H1 (cell line): Measurements from ENCODE around the gene DAPK3. TPM values are rescaled to one million over a fixed set of nuclear protein-coding genes. Genes with fewer than 3 reads are reported as not detected.

Experiments used
- CTCF ChIA-PET: fragments of 300-600 bp; sonication (Branson Sonifier 250); formaldehyde crosslinking; loops from one replicate; lab custom pipeline; 2021; ENCODE audit not compliant: partially characterized antibody; lab: Charles Lee
- POLR2A ChIA-PET: fragments of 300-600 bp; sonication (Branson Sonifier 250); formaldehyde crosslinking; loops from one replicate; lab custom pipeline; 2021; ENCODE audit warnings: inconsistent platforms; ENCODE audit not compliant: partially characterized antibody; lab: Charles Lee
- DNase-seq, 2 experiments: peaks; one replicate each; pipeline versions ENCODE4 v3.0.0 to v3.0.0-alpha.2; 2010 to 2022; ENCODE audit warnings: low spot score in 2 of 2, low read depth in 1 of 2, mixed read lengths in 1 of 2
- FAIRE-seq: peaks from 2 replicates; lab custom pipeline; 2011; peaks lifted over from hg19 to GRCh38; lab: Jason Lieb, UNC
- H2AFZ ChIP-seq: 2 replicates; pipeline ENCODE4 v1.8.1; 2012; ENCODE audit warnings: low read length, inconsistent platforms
- H2AK5ac ChIP-seq: 2 replicates; pipeline ENCODE4 v1.6.1; 2013; ENCODE audit warnings: low read depth, low read length
- H2BK120ac ChIP-seq: replicated peaks from 2 replicates; pipeline ENCODE3; 2013; ENCODE audit warnings: low read depth, low read length, inconsistent platforms
- H2BK12ac ChIP-seq: 2 replicates; pipeline ENCODE4 v1.6.1; 2013; ENCODE audit warnings: low read depth, low read length
- H2BK15ac ChIP-seq: 2 replicates; pipeline ENCODE4 v1.6.1; 2013; ENCODE audit warnings: low read length
- H2BK20ac ChIP-seq: 2 replicates; pipeline ENCODE4 v1.6.1; 2013; ENCODE audit warnings: low read length
- H2BK5ac ChIP-seq: 2 replicates; pipeline ENCODE4 v1.6.1; 2013; ENCODE audit warnings: low read depth, low read length
- H3K14ac ChIP-seq: 2 replicates; pipeline ENCODE4 v1.6.1; 2013; ENCODE audit warnings: inconsistent platforms; ENCODE audit not compliant: insufficient read length
- H3K18ac ChIP-seq: 2 replicates; pipeline ENCODE4 v1.6.1; 2013; ENCODE audit warnings: low read length; ENCODE audit errors: extremely low read depth
- H3K23ac ChIP-seq: 2 replicates; pipeline ENCODE4 v1.6.1; 2013; ENCODE audit warnings: inconsistent platforms; ENCODE audit not compliant: insufficient read length
- H3K23me2 ChIP-seq: 2 replicates; pipeline ENCODE4 v1.6.1; 2013; ENCODE audit warnings: low read depth, low read length
- H3K27ac ChIP-seq: 2 replicates; pipeline ENCODE4 v1.6.1; 2011; ENCODE audit warnings: low read depth, low read length, inconsistent platforms
- H3K27me3 ChIP-seq, 4 experiments: replicated peaks in 1 of 4; 1 replicate in 1 of 4; 2 replicates in 3 of 4; pipeline versions ENCODE4 v1.6.1 to v1.8.1; 2011 to 2013; ENCODE audit warnings: low read length in 3 of 4, mild to moderate bottlenecking in 3 of 4, inconsistent platforms in 2 of 4, mixed read lengths in 2 of 4, moderate library complexity in 1 of 4; ENCODE audit not compliant: control insufficient read depth in 3 of 4, insufficient read depth in 3 of 4; ENCODE audit errors: extremely low read depth in 1 of 4
- H3K36me3 ChIP-seq, 4 experiments: 2 replicates each; pipeline versions ENCODE4 v1.6.1 to v1.8.1; 2011 to 2013; ENCODE audit warnings: mild to moderate bottlenecking in 4 of 4, low read length in 3 of 4, moderate library complexity in 2 of 4, control low read depth in 1 of 4, inconsistent platforms in 1 of 4; ENCODE audit not compliant: insufficient read depth in 4 of 4, control insufficient read depth in 2 of 4
- H3K4ac ChIP-seq: replicated peaks from 2 replicates; pipeline ENCODE3; 2013; ENCODE audit warnings: low read length, low read depth, mixed read lengths, inconsistent platforms; ENCODE audit not compliant: insufficient read length
- H3K4me1 ChIP-seq, 4 experiments: replicated peaks in 1 of 4; 1 replicate in 1 of 4; 2 replicates in 3 of 4; pipeline versions ENCODE4 v1.6.1 to v1.8.1; 2011 to 2013; ENCODE audit warnings: low read length in 3 of 4, inconsistent platforms in 2 of 4, mixed read lengths in 1 of 4; ENCODE audit not compliant: insufficient read depth in 4 of 4, control insufficient read depth in 3 of 4
- H3K4me2 ChIP-seq, 2 experiments: 2 replicates each; pipeline versions ENCODE4 v1.6.1 to v1.8.1; 2011 to 2013; ENCODE audit warnings: low read depth in 2 of 2, low read length in 2 of 2, control low read depth in 1 of 2, inconsistent platforms in 1 of 2, mild to moderate bottlenecking in 1 of 2; ENCODE audit not compliant: insufficient read depth in 1 of 2
- H3K4me3 ChIP-seq, 4 experiments: fragments of 200-600, 300-600 bp in 1 of 4; sonication (generic), shearing (Covaris generic), sonication (Bioruptor Twin) in 1 of 4; 2 replicates each; pipeline versions ENCODE4 v1.5.1 to v1.8.1; 2011 to 2016; ENCODE audit warnings: low read length in 4 of 4, low read depth in 3 of 4, control low read depth in 2 of 4, inconsistent platforms in 2 of 4, mild to moderate bottlenecking in 2 of 4, mixed read lengths in 1 of 4, moderate library complexity in 1 of 4; ENCODE audit not compliant: insufficient read depth in 2 of 4; ENCODE audit errors: extremely low read depth in 1 of 4
- H3K56ac ChIP-seq: replicated peaks from 2 replicates; pipeline ENCODE3; 2013; ENCODE audit warnings: low read depth, mild to moderate bottlenecking, mixed read lengths, low read length, inconsistent platforms; ENCODE audit not compliant: insufficient read length
- H3K79me1 ChIP-seq: 2 replicates; pipeline ENCODE4 v1.6.1; 2013; ENCODE audit warnings: low read depth, low read length, control low read depth
- H3K79me2 ChIP-seq, 2 experiments: 2 replicates each; pipeline versions ENCODE4 v1.6.1 to v1.8.1; 2012 to 2013; ENCODE audit warnings: low read length in 2 of 2, mild to moderate bottlenecking in 2 of 2, inconsistent platforms in 1 of 2; ENCODE audit not compliant: insufficient read depth in 2 of 2, control insufficient read depth in 1 of 2
- H3K9ac ChIP-seq, 4 experiments: replicated peaks in 1 of 4; 1 replicate in 1 of 4; 2 replicates in 3 of 4; pipeline versions ENCODE4 v1.6.1 to v1.8.1; 2011 to 2013; ENCODE audit warnings: low read depth in 3 of 4, low read length in 3 of 4, control low read depth in 2 of 4, mild to moderate bottlenecking in 2 of 4, moderate library complexity in 2 of 4, inconsistent platforms in 1 of 4; ENCODE audit errors: extremely low read depth in 1 of 4
- H3K9me3 ChIP-seq, 2 experiments: 2 replicates each; pipeline versions ENCODE4 v1.6.1 to v1.8.1; 2012 to 2013; ENCODE audit warnings: mild to moderate bottlenecking in 2 of 2, moderate library complexity in 2 of 2, control low read depth in 1 of 2, inconsistent platforms in 1 of 2, low read depth in 1 of 2, low read length in 1 of 2, mixed read lengths in 1 of 2; ENCODE audit not compliant: insufficient read depth in 2 of 2
- H4K20me1 ChIP-seq, 2 experiments: replicated peaks in 1 of 2; 2 replicates each; pipeline versions ENCODE3 to v1.8.1; 2011 to 2013; ENCODE audit warnings: inconsistent platforms in 2 of 2, low read length in 2 of 2, mild to moderate bottlenecking in 1 of 2; ENCODE audit not compliant: insufficient read depth in 2 of 2, control insufficient read depth in 1 of 2
- H4K5ac ChIP-seq: 2 replicates; pipeline ENCODE4 v1.6.1; 2013; ENCODE audit warnings: low read length, low read depth, mixed read lengths, inconsistent platforms; ENCODE audit not compliant: insufficient read length
- H4K8ac ChIP-seq: 2 replicates; pipeline ENCODE4 v1.8.0; 2013; ENCODE audit warnings: mild to moderate bottlenecking, moderate library complexity, low read length, inconsistent platforms; ENCODE audit not compliant: insufficient read depth; ENCODE audit errors: extremely low read depth
- H4K91ac ChIP-seq: replicated peaks from 2 replicates; pipeline ENCODE3; 2013; ENCODE audit warnings: low read length, mixed read lengths, inconsistent platforms; ENCODE audit not compliant: insufficient read length
- MAFK ChIP-seq: IDR thresholded peaks from 2 replicates; pipeline ENCODE4 v1.6.1; 2012; ENCODE audit warnings: low read depth, mild to moderate bottlenecking, improper control_type of control experiment, low read length
- POLR2A ChIP-seq, 2 experiments: IDR thresholded peaks; 1 replicate in 1 of 2; 2 replicates in 1 of 2; pipeline ENCODE4 v1.6.1; 2011; ENCODE audit warnings: low read depth in 2 of 2, low read length in 2 of 2, mild to moderate bottlenecking in 2 of 2; ENCODE audit errors: control extremely low read depth in 1 of 2
- POLR2AphosphoS5 ChIP-seq: IDR thresholded peaks from 2 replicates; pipeline ENCODE4 v1.6.1; 2011; ENCODE audit warnings: low read depth, low read length
- RAD21 ChIP-seq, 2 experiments: IDR thresholded peaks in 1 of 2; conservative IDR thresholded peaks in 1 of 2; 2 replicates each; pipeline ENCODE4 v1.6.1; 2011; ENCODE audit warnings: low read depth in 2 of 2, low read length in 2 of 2, improper control_type of control experiment in 1 of 2, inconsistent platforms in 1 of 2, mild to moderate bottlenecking in 1 of 2, moderate library complexity in 1 of 2
- SP4 ChIP-seq: IDR thresholded peaks from 2 replicates; pipeline ENCODE4 v1.6.1; 2012; ENCODE audit warnings: low read length, inconsistent platforms
- WGBS, 2 experiments: shearing (Covaris generic) in 1 of 2; methylation state at CpG; one replicate each; pipeline versions ENCODE4 v1.1.6 to v1.1.7; 2013 to 2015; ENCODE audit warnings: low lambda C conversion rate in 2 of 2, mixed read lengths in 2 of 2, inconsistent platforms in 1 of 2, low coverage in 1 of 2, missing lambda C conversion rate in 1 of 2; ENCODE audit not compliant: insufficient replicate concordance in 2 of 2, insufficient coverage in 1 of 2, insufficient read length in 1 of 2; ENCODE audit errors: extremely low coverage in 1 of 2, missing lambda C conversion rate in 1 of 2; 5-methylcytosine and 5-hydroxymethylcytosine counted together
- polyA plus RNA-seq, 7 experiments: library from polyadenylated mRNA; depleted of rRNA in 3 of 7; stranded (reverse) in 5 of 7; unstranded in 2 of 7; fragments of >200 nt in 5 of 7; fragments of 200-250 nt in 2 of 7; gene quantifications; 1 replicate in 5 of 7; 2 replicates in 1 of 7; 4 replicates in 1 of 7; pipeline versions ENCODE4 v1.2.1 to v1.2.3, GENCODE V29; 2011 to 2013; ENCODE audit warnings: missing spikeins in 2 of 7, mixed read lengths in 2 of 7
- total RNA-seq: library from RNA; stranded (reverse); fragmentation: NEBNext Ultra II Directional; extraction: Animal tissue kit (Norgen Biotek cat#: 25700); gene quantifications from 2 replicates; pipeline ENCODE4 v1.2.1, GENCODE V29; 2021

DAPK3 gene
- total and polyA plus RNA-seq, 2 of the 8 experiments (the other 6 are each of a cell fraction or from before 2014, with no cell fraction given): 53.2 to 78.1 TPM

DNA sequence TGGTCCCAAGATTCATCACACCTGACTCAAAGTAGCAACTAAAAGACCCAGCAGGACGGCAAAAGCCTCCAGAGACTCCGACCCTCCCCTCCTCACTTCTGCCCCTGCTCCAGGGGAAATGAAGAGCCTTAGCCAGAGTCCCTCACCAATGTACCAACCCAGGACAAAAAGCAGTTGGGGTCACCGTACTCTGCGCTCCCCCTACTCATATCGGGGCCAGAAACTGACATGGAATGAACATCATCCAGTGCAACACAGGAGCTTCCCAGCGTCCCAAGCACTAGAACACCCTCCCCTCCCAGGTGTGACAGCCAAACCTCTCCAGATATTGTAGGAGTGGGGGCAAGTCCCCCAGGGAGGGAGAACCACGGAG, 12.6 kb upstream of the DAPK3 start:
- peaks cover 60 to 61% of the 10 kb centered on the region in 2 experiments for H4K20me1 ChIP-seq
- no peak for FAIRE-seq

More for the DNA sequence above, 12.6 kb upstream of the DAPK3 start:
- Histone ChIP-seq H3K9ac (peak overlapping the region in 3 of 4 experiments; percentile 6 to 97 (median 22); a peak in 5 of 7 replicates), H3K27me3 (no peaks in the 10 kb centered on the region), H3K79me2 (peaks cover 19 to 65% of the 10 kb centered on the region in 2 experiments), H3K9me3 (no peaks in the 10 kb centered on the region), H3K36me3 (peaks cover 52 to 61% (median 57%) of the 10 kb centered on the region in 4 experiments), H3K4me3 (peak overlapping the region; percentile 79 to 99 (median 98); a peak in 5 of 8 replicates), H3K18ac (no peak overlapping the region), H2BK12ac (no peak overlapping the region), H4K5ac (no peak overlapping the region), H2BK20ac (no peak overlapping the region), H3K56ac (peak overlapping the region; percentile 27), H4K91ac (no peak overlapping the region), H2BK5ac (peak overlapping the region; percentile 95; the same call in 1 of the 2 replicates), H2AFZ (no peak overlapping the region), H3K4me2 (peak overlapping the region; percentile 95 to 97), H4K8ac (peak overlapping the region; percentile 92), H3K14ac (no peak overlapping the region), H2BK15ac (no peak overlapping the region), H2AK5ac (no peak overlapping the region), H3K79me1 (peaks cover 16% of the 10 kb centered on the region), H3K23ac (no peak overlapping the region), H2BK120ac (no peak overlapping the region), H3K27ac (peak overlapping the region; percentile 32), H3K4me1 (peaks cover 2 to 16% (median 10%) of the 10 kb centered on the region in 4 experiments), H3K4ac (no peak overlapping the region), H3K23me2 (peaks cover 8% of the 10 kb centered on the region)
- POLR2A ChIA-PET: interaction anchor here (0.5 to 12.0 kb wide), 31 partner anchors 8 to 840 kb away, joined by 3 to 870 read pairs (median 5); partner anchors contain the start of genes ATCAY, DAPK3, MRPL54 and NMRK2
- WGBS, 2 experiments: 89% methylated on average over 7 of the region's 7 CpGs; no CpG with 5 or more reads in 1 of the 2 experiments
- CTCF ChIA-PET: no interaction called here
- DNase-seq: no peak
- TF ChIP-seq SP4 (no peak), POLR2A (IDR thresholded peaks at IDR 0.05; ENCODE audit: control extremely low read depth in 1 of 2, low read depth in 2 of 2, low read length in 2 of 2) (peak in 1 of 2 experiments; percentile 59; a peak in 2 of 3 replicates), RAD21 (IDR thresholded peaks at IDR 0.05 in 1 of 2, conservative IDR thresholded peaks at IDR 0.05 in 1 of 2; ENCODE audit: low read depth in 2 of 2, low read length in 2 of 2) (no peak), POLR2AphosphoS5 (no peak; the same call in 1 of the 2 replicates), MAFK (no peak)
- TF ChIP-seq, all 59 proteins: peak for 1
